GM12878 (cell line): Measurements from ENCODE around the gene ARID5B. TPM values are rescaled to one million over a fixed set of nuclear protein-coding genes. Genes with fewer than 3 reads are reported as not detected.

Experiments used
- ATAC-seq: fragments of 200-7000 bp; cut with Tn5 transposase; 3 replicates; pipeline ENCODE4 v1.9.1; 2020; ENCODE audit warnings: mild to moderate bottlenecking, moderate library complexity
- BruUV-seq: library from RNA; stranded (reverse); fragments of 400-500 nt; replicated peaks from 2 replicates; lab custom pipeline; 2021; lab: Mats Ljungman, UMichigan
- CTCF ChIA-PET: fragments of 300-600 bp; sonication (Branson Sonifier 250); formaldehyde crosslinking; extraction: SDS; loops from one replicate; lab custom pipeline; 2021; ENCODE audit warnings: inconsistent platforms; lab: Yijun Ruan, JAX
- POLR2A ChIA-PET: fragments of 350-600 bp; formaldehyde crosslinking; extraction: SDS; loops from one replicate; lab custom pipeline; 2021; ENCODE audit warnings: inconsistent platforms; lab: Charles Lee
- RAD21 ChIA-PET: fragments of 300-600 bp; sonication (Branson Sonifier 250); formaldehyde crosslinking; loops from one replicate; lab custom pipeline; 2023; ENCODE audit warnings: antibody characterized with exemption; ENCODE audit not compliant: unreplicated experiment; lab: Charles Lee
- SMC1A ChIA-PET: fragments of 300-600 bp; sonication (Branson Sonifier 250); formaldehyde crosslinking; loops from one replicate; lab custom pipeline; 2023; ENCODE audit not compliant: unreplicated experiment, uncharacterized antibody; lab: Charles Lee
- DNase-seq: peaks from one replicate; pipeline ENCODE4 v3.0.0-alpha.2; 2011; ENCODE audit warnings: low read depth, low spot score
- FAIRE-seq: peaks from 3 replicates; lab custom pipeline; 2011; peaks lifted over from hg19 to GRCh38; lab: Jason Lieb, UNC
- H2AFZ ChIP-seq: 2 replicates; pipeline ENCODE4 v1.6.0; 2011; ENCODE audit warnings: low read depth, low read length, control low read depth; ENCODE audit not compliant: control insufficient read depth
- H3K27ac ChIP-seq: 2 replicates; pipeline ENCODE4 v1.5.1; 2011; ENCODE audit warnings: control low read depth; ENCODE audit not compliant: control insufficient read depth, insufficient read depth
- H3K27me3 ChIP-seq, 2 experiments: replicated peaks in 1 of 2; 2 replicates each; pipeline versions ENCODE4 v1.6.0 to v1.6.1; 2011; ENCODE audit warnings: low read length in 1 of 2; ENCODE audit not compliant: control insufficient read depth in 2 of 2, insufficient read depth in 2 of 2
- H3K36me3 ChIP-seq, 2 experiments: 2 replicates each; pipeline ENCODE4 v1.5.1; 2011; ENCODE audit warnings: low read length in 1 of 2; ENCODE audit not compliant: control insufficient read depth in 2 of 2, insufficient read depth in 2 of 2
- H3K4me1 ChIP-seq: 2 replicates; pipeline ENCODE4 v1.6.1; 2011; ENCODE audit warnings: mild to moderate bottlenecking, low read length, moderate library complexity, mixed read lengths; ENCODE audit not compliant: control insufficient read depth, insufficient read depth
- H3K4me2 ChIP-seq: 2 replicates; pipeline ENCODE4 v1.6.0; 2011; ENCODE audit warnings: control low read depth; ENCODE audit not compliant: control insufficient read depth, insufficient read depth
- H3K4me3 ChIP-seq: fragments of 200-600 bp; sonication (generic); 2 replicates; pipeline ENCODE4 v1.5.1; 2016
- H3K79me2 ChIP-seq: 2 replicates; pipeline ENCODE4 v1.6.0; 2011; ENCODE audit warnings: low read length; ENCODE audit not compliant: control insufficient read depth, insufficient read depth
- H3K9ac ChIP-seq: 2 replicates; pipeline ENCODE4 v1.8.0; 2011; ENCODE audit warnings: low read length, control low read depth, mixed read lengths; ENCODE audit not compliant: control insufficient read depth, insufficient read depth
- H3K9me3 ChIP-seq: replicated peaks from 3 replicates; pipeline ENCODE4 v1.5.1; 2011; ENCODE audit warnings: mild to moderate bottlenecking, low read length; ENCODE audit not compliant: control insufficient read depth, insufficient read depth
- H4K20me1 ChIP-seq: 2 replicates; pipeline ENCODE4 v1.6.0; 2011; ENCODE audit not compliant: control insufficient read depth, insufficient read depth
- BHLHE40 ChIP-seq, 2 experiments: fragments of 450-650 bp in 1 of 2; IDR thresholded peaks; 2 replicates each; pipeline ENCODE4 v1.6.1; 2011 to 2017; ENCODE audit warnings: low read depth in 2 of 2, borderline replicate concordance in 1 of 2, improper control_type of control experiment in 1 of 2, low read length in 1 of 2, mild to moderate bottlenecking in 1 of 2
- HDAC2 ChIP-seq: fragments of 200-600 bp; sonication (generic); IDR thresholded peaks from 2 replicates; pipeline ENCODE4 v1.6.1; 2017
- IKZF2 ChIP-seq, 2 experiments: fragments of 450-650 bp; IDR thresholded peaks; 2 replicates each; pipeline ENCODE4 v1.6.1; 2017; ENCODE audit warnings: mild to moderate bottlenecking in 2 of 2, moderate library complexity in 2 of 2
- MTA2 ChIP-seq: fragments of 450-650 bp; IDR thresholded peaks from 2 replicates; pipeline ENCODE4 v1.6.1; 2016; ENCODE audit warnings: low read depth, mild to moderate bottlenecking, moderate library complexity
- NFIC ChIP-seq: IDR thresholded peaks from 2 replicates; pipeline ENCODE4 v1.6.1; 2012; ENCODE audit warnings: low read depth, mild to moderate bottlenecking, inconsistent platforms, low read length, moderate library complexity
- RAD51 ChIP-seq: fragments of 450-650 bp; IDR thresholded peaks from 2 replicates; pipeline ENCODE4 v1.6.1; 2016; ENCODE audit warnings: moderate library complexity, mild to moderate bottlenecking, inconsistent platforms
- RUNX3 ChIP-seq: IDR thresholded peaks from 2 replicates; pipeline ENCODE4 v1.6.1; 2012; ENCODE audit warnings: low read length, inconsistent platforms
- WGBS: methylation state at CpG from one replicate; pipeline ENCODE4 v1.1.6; 2016; ENCODE audit warnings: low lambda C conversion rate; ENCODE audit not compliant: insufficient replicate concordance, insufficient coverage; ENCODE audit errors: missing lambda C conversion rate; 5-methylcytosine and 5-hydroxymethylcytosine counted together
- in situ Hi-C: fragments of 300-500 bp; cut with MboI; formaldehyde crosslinking; loops from 9 replicates; pipeline ENCODE4 v1.14.3; 2018; ENCODE audit warnings: mixed read lengths
- intact Hi-C: fragments of 100-400 bp; cut with micrococcal nuclease; formaldehyde crosslinking; loops from one replicate; pipeline ENCODE4 v1.14.2; 2022; ENCODE audit not compliant: unreplicated experiment
- polyA plus RNA-seq, 11 experiments: library from polyadenylated mRNA; depleted of rRNA in 4 of 11; unstranded in 6 of 11; stranded (reverse) in 5 of 11; fragments of >200 nt; fragmentation: Nextera tagmentation in 4 of 11; fragmentation: Illumina TruSeq in 1 of 11; extraction: Ambion mirVana in 4 of 11; extraction: Trizol in 1 of 11; gene quantifications; 1 replicate in 1 of 11; 2 replicates in 10 of 11; pipeline versions ENCODE4 v1.2.1 to v1.2.3, GENCODE V29; 2011 to 2016; ENCODE audit warnings: inconsistent platforms in 2 of 11, missing spikeins in 2 of 11, low read depth in 1 of 11
- total RNA-seq, 4 experiments: library from RNA; depleted of rRNA in 3 of 4; stranded (reverse); fragments of >200 nt in 3 of 4; fragmentation: Illumina TruSeq in 1 of 4; extraction: Trizol in 1 of 4; gene quantifications; 2 replicates each; pipeline versions ENCODE4 v1.2.1 to v1.2.3, GENCODE V29; 2013 to 2021
- TF ChIP-seq, protein P1 (sequence below): fragments of 450-650 bp; IDR thresholded peaks from 2 replicates; pipeline ENCODE4 v1.6.1; 2016; ENCODE audit warnings: mild to moderate bottlenecking

The ARID5B gene
- total and polyA plus RNA-seq, 10 of the 15 experiments (the other 5 are each of a cell fraction or from before 2014, with no cell fraction given) = 2.7 to 8.5 (median 6.1) TPM

DNA sequence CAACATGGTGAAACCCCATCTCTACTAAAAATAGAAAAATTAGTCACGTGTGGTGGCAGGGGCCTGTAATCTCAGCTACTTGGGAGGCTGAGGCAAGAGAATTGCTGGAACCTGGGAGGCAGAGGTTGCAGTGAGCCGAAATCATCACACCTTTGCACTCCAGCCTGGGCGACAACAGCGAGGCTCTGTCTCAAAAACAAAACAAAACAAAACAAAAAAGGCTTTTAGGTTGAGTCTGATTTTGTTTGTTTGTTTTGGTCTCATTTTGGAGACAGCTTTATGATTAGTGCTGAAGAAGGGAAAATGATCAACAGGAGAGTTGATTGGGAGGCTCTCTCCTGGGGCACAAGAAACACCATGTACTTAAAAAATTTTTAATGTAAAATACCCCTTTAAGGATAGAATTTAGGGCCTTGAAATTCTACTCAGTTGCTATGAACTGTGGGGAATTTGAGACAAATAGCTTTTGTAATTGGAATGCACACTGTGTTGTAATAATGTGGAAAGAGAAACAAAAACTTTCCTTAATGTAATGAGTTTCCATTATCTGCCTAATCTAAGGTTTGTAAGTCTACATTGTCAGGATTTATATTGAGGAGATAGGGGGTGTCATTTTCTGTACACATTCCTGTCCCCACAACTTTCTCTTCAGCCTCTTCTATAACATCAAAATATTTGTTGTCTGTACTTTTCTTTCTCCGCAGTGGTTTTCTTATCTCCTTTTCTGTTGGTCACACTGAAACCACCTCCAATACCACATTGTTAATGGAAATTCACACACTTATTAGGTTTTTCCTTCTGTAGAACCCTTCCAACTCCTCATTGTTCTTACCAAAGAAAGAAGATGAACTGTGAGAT lies 41.3 kb downstream of the ARID5B start:
- peak overlapping the region; percentile 90 for H3K4me2 ChIP-seq
- peak overlapping the region; percentile 53 for H3K4me3 ChIP-seq
- ChIA-PET RAD21 (interaction anchor here (1.5 to 9.0 kb wide), 4 partner anchors 21 to 46 kb away, joined by 4 to 68 read pairs (median 9); partner anchors contain the start of gene ARID5B), POLR2A (interaction anchor here (0.6 to 2.1 kb wide), 3 partner anchors 21 to 1586 kb away, joined by 5 to 7 read pairs (median 6); no protein-coding TSS in a partner anchor), SMC1A (interaction anchor here (0.7 to 3.9 kb wide), 15 partner anchors 8 to 97 kb away, joined by 3 to 31 read pairs (median 4); no protein-coding TSS in a partner anchor), CTCF (interaction anchor here (0.6 to 2.0 kb wide), 10 partner anchors 9 to 95 kb away, joined by 3 to 5 read pairs (median 3); no protein-coding TSS in a partner anchor)
- peaks cover 0 to 25% of the 10 kb centered on the region in 2 experiments; a peak in 1 of 4 replicates for H3K36me3 ChIP-seq
- in situ Hi-C loops (loop anchor here (5.0 kb wide), 1 partner anchor 41 kb away; the partner anchor contains the start of gene ARID5B), intact Hi-C loops (loop anchor here (1.0 to 5.0 kb wide), 2 partner anchors 39 to 104 kb away; no protein-coding TSS in a partner anchor)
- FAIRE-seq (no peak), ATAC-seq (peak; percentile 34), DNase-seq (no peak)
- WGBS = 10% methylated on average over 5 of the region's 5 CpGs
- no peaks in the 10 kb centered on the region; the same call in 1 of the 3 replicates for H3K9me3 ChIP-seq
- BruUV-seq = TSS peak; percentile 77
- peak overlapping the region; percentile 66 for H3K9ac ChIP-seq
- no peaks in the 10 kb centered on the region for H4K20me1 ChIP-seq
- no peaks in the 10 kb centered on the region for H3K27me3 ChIP-seq
- TF ChIP-seq MTA2 (peak; percentile 30; the same call in 1 of the 2 replicates), RAD51 (peak; percentile 33; the same call in 1 of the 2 replicates), IKZF2 (IDR thresholded peaks at IDR 0.05) (peak; percentile 39 to 53), HDAC2 (no peak), BHLHE40 (IDR thresholded peaks at IDR 0.05; ENCODE audit: borderline replicate concordance in 1 of 2, low read depth in 2 of 2, low read length in 1 of 2) (peak; percentile 21 to 43; a peak in 1 of 4 replicates), NFIC (no peak), RUNX3 (peak; percentile 69)
- TF ChIP-seq, protein P1, sequence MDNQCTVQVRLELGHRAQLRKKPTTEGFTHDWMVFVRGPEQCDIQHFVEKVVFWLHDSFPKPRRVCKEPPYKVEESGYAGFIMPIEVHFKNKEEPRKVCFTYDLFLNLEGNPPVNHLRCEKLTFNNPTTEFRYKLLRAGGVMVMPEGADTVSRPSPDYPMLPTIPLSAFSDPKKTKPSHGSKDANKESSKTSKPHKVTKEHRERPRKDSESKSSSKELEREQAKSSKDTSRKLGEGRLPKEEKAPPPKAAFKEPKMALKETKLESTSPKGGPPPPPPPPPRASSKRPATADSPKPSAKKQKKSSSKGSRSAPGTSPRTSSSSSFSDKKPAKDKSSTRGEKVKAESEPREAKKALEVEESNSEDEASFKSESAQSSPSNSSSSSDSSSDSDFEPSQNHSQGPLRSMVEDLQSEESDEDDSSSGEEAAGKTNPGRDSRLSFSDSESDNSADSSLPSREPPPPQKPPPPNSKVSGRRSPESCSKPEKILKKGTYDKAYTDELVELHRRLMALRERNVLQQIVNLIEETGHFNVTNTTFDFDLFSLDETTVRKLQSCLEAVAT = peak; percentile 42; the same call in 1 of the 2 replicates
- no peak overlapping the region; the same call in none of the 2 replicates for H2AFZ ChIP-seq
- peaks cover 56% of the 10 kb centered on the region for H3K4me1 ChIP-seq
- peaks cover 53% of the 10 kb centered on the region for H3K79me2 ChIP-seq
- peak overlapping the region; percentile 97 for H3K27ac ChIP-seq
